ENCODE measurements around the gene RNF213.

Gene RNF213

DNA sequence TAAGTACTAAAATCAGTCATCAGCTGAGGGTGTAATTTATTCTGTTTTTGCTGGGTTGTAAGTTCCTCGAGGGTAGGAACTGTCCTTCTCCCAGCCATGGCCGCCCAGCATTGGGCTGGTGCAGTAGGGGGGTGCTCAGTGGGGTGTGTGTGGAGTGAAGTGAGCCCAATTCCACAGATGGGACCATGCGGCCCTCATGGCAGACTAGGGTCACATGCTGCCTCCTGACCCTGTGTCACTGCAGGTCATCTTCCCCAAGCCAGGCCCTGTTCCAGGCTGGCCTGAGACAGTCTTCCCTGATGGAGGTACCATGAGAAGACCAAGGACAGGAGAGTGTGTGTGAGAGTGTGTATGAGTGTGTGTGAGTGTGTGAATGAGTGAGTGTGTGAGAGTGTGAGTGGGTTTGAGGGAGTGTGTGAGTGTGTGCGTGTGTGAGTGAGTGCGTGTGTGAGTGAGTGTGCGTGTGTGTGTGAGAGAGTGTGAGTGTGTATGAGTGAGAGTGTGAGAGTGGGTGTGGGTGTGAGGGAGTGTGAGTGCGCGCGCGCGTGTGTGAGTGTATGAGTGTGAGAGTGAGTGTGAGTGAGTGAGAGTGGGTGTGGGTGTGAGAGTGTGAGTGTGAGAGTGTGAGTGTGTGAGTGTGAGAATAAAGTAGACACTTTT, 36.7 kb upstream of the RNF213 start:
- no peak overlapping the region for H3K4me3 ChIP-seq (ENCODE audit: control insufficient read depth, low read depth, low read length)
- no peak for DNase-seq (ENCODE audit: low read depth)
- TF ChIP-seq, protein P1, sequence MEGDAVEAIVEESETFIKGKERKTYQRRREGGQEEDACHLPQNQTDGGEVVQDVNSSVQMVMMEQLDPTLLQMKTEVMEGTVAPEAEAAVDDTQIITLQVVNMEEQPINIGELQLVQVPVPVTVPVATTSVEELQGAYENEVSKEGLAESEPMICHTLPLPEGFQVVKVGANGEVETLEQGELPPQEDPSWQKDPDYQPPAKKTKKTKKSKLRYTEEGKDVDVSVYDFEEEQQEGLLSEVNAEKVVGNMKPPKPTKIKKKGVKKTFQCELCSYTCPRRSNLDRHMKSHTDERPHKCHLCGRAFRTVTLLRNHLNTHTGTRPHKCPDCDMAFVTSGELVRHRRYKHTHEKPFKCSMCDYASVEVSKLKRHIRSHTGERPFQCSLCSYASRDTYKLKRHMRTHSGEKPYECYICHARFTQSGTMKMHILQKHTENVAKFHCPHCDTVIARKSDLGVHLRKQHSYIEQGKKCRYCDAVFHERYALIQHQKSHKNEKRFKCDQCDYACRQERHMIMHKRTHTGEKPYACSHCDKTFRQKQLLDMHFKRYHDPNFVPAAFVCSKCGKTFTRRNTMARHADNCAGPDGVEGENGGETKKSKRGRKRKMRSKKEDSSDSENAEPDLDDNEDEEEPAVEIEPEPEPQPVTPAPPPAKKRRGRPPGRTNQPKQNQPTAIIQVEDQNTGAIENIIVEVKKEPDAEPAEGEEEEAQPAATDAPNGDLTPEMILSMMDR (conservative IDR thresholded peaks at IDR 0.05; ENCODE audit: control insufficient read depth, insufficient read depth, low read depth, low read length): no peak

DNA sequence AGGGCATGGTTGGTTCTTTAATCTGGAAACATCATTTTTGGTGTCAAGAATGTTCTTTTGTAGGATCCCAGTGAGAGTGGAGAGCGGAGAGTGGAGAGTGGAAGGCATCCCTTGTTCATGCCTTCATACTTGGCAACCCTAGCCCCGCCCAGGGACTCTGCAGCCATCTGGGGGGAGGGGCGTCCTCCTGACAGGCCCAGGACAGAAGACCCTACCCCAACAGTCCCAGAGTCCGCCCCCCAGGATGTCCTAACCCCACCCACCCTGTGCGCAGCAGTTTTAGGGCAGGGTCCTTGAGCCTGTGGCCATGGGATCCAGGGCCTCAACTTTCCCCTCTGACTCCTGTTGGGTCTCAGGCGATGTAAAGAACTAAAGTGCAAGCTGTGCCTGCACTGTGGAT, 36.0 kb upstream of the RNF213 start:
- no peak for DNase-seq (ENCODE audit: low read depth)
- no peak overlapping the region for H3K4me3 ChIP-seq (ENCODE audit: control insufficient read depth, low read depth, low read length)
- TF ChIP-seq, protein P1 (conservative IDR thresholded peaks at IDR 0.05; ENCODE audit: control insufficient read depth, insufficient read depth, low read depth, low read length): no peak

DNA sequence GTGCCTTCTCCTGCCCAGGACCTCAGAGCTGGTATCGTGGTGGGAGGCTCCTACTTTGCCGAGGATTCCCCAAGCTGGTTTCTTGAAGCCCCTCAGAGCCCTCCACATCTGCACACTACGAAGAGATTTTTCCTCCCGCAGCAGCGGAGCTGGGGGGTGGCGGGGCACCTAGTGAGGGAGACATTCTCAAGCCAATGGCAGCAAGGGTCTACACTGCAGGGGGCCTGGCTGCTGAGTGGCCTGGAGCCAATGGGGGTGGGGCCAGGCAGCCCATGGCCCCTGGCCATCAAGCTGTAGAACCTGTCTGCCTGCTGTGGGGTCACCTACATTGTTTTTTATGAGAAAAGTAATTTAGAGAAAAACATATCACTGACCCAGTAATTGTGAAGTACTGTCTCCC, 35.4 kb upstream of the RNF213 start:
- TF ChIP-seq, protein P1 (conservative IDR thresholded peaks at IDR 0.05; ENCODE audit: control insufficient read depth, insufficient read depth, low read depth, low read length): no peak
- H3K4me3 ChIP-seq (ENCODE audit: control insufficient read depth, low read depth, low read length): no peak overlapping the region

DNA sequence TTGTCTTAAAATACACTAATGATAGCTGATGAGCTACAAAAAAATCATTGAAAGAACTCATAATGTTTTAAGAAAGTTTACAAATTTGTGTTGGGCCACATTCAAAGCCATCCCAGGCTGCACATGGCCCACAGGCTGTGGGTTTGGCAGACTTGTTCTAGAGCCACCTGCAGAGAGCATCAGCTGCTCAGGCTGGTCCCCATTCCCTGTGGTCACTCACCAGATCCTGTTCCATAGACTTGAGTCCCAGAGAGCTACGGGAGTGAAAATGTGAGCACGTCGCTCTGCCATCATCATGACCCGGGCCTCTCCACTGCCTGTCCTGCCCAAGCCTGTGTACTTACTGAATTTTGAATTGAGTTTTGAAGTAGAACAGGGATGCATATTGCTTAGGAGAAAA, 33.5 kb upstream of the RNF213 start:
- H3K4me3 ChIP-seq (ENCODE audit: control insufficient read depth, low read depth, low read length): no peak overlapping the region
- DNase-seq (ENCODE audit: low read depth): no peak
- TF ChIP-seq, protein P1 (conservative IDR thresholded peaks at IDR 0.05; ENCODE audit: control insufficient read depth, insufficient read depth, low read depth, low read length): no peak

More for the DNA sequence above, 35.4 kb upstream of the RNF213 start:
- no peak for DNase-seq (ENCODE audit: low read depth)

DNA sequence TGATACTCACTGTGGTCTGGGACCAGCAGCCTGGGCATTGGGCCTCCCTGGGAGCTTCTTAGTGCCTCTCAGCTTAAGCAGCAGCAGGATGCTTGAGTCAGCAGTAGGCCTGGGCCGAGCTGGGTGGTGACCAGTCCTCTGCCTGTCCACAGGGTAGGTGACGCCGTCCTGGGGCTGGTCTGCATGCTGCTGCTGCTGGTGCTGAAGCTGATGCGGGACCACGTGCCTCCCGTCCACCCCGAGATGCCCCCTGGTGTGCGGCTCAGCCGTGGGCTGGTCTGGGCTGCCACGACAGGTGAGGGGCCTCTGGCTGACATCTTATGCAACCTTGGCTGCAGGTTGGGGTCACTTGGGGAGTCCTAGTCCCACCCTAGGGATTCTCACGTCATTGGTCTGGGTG, 33.0 kb upstream of the RNF213 start:
- no peak overlapping the region for H3K4me3 ChIP-seq (ENCODE audit: control insufficient read depth, low read depth, low read length)
- TF ChIP-seq, protein P1 (conservative IDR thresholded peaks at IDR 0.05; ENCODE audit: control insufficient read depth, insufficient read depth, low read depth, low read length): no peak
- DNase-seq (ENCODE audit: low read depth): no peak

DNA sequence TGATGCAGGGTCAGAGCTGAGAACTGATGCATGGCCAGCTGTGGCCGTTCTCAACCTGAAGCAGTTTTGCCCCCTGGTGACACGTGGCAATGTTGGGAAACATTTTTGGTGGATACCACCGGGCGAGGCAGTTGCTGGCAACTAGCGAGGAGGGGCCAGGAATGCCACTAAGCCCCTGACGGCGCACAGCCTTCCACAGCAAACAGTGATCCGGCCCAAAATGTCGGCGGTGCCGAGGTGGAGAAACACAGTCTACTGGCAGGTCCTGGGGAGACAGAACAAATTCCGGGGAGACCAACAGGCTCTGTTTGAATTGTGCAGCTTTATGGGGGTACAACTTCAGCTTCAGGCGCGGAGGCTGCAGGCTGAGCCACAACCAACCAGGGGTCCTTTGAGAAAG, 32.2 kb upstream of the RNF213 start:
- H3K4me3 ChIP-seq (ENCODE audit: control insufficient read depth, low read depth, low read length): no peak overlapping the region
- DNase-seq (ENCODE audit: low read depth): no peak
- TF ChIP-seq, protein P1 (conservative IDR thresholded peaks at IDR 0.05; ENCODE audit: control insufficient read depth, insufficient read depth, low read depth, low read length): no peak

DNA sequence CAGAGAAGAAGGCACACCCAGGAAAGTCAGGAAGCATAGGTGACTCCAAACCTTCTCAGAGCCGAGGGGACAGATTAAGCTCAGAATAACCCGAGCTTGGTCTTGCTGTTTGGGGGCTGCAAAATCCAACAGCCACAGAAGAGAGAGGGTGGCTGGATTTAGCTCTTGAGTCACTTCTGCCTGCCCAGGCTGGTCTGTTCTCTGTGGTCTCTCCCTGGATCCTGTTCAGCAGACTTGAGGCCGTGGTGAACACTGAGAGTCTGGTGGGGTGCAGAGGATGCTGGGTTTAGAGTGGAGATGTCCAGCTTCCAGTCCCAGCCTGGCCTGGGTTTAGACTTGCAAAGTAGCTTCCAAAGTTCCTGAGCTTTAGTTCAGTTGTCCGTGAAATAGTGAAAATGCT, 31.6 kb upstream of the RNF213 start:
- TF ChIP-seq, protein P1 (conservative IDR thresholded peaks at IDR 0.05; ENCODE audit: control insufficient read depth, insufficient read depth, low read depth, low read length): no peak
- H3K4me3 ChIP-seq (ENCODE audit: control insufficient read depth, low read depth, low read length): no peak overlapping the region
- DNase-seq (ENCODE audit: low read depth): no peak
